Cardiac muscle cell (in vitro differentiated cells and primary cell): ENCODE measurements around the gene KAT2A. TPM values are rescaled to one million over a fixed set of nuclear protein-coding genes. Genes with fewer than 3 reads are reported as not detected.
A peak's percentile ranks its signal among the peaks of the same experiment; 100 is the strongest.

Source experiments
- DNase-seq, 2 donors: peaks; one replicate each; pipeline versions ENCODE4 v3.0.0 to v3.0.0-alpha.2; 2010 to 2017; ENCODE audit warnings: low read depth in 1 of 2, low spot score in 1 of 2
- H3K27ac ChIP-seq: fragments of 200-600 bp; sonication (generic); 2 replicates; pipeline ENCODE4 v1.5.1; 2016
- H3K27me3 ChIP-seq: fragments of 200-600 bp; sonication (generic); 2 replicates; pipeline ENCODE4 v1.6.0; 2016; ENCODE audit warnings: control low read depth
- H3K36me3 ChIP-seq: fragments of 200-600 bp; sonication (generic); 2 replicates; pipeline ENCODE4 v1.5.1; 2016; ENCODE audit warnings: control low read depth
- H3K4me1 ChIP-seq: fragments of 200-600 bp; sonication (generic); 2 replicates; pipeline ENCODE4 v1.8.1; 2017; ENCODE audit warnings: low read depth, mild to moderate bottlenecking, mixed run types
- H3K4me3 ChIP-seq: fragments of 200-600 bp; sonication (generic); 2 replicates; pipeline ENCODE4 v1.5.1; 2016; ENCODE audit warnings: mild to moderate bottlenecking
- H3K9me3 ChIP-seq: fragments of 200-600 bp; sonication (generic); 2 replicates; pipeline ENCODE4 v1.5.1; 2017; ENCODE audit warnings: low read depth, mild to moderate bottlenecking, control low read depth
- polyA plus RNA-seq: library from polyadenylated mRNA; unstranded; fragments of >200 nt; fragmentation: Nextera tagmentation; extraction: Ambion mirVana; gene quantifications from 2 replicates; pipeline ENCODE4 v1.2.1, GENCODE V29; 2016
- total RNA-seq: library from RNA; depleted of rRNA; stranded (reverse); fragments of >200 nt; gene quantifications from 2 replicates; pipeline ENCODE4 v1.2.3, GENCODE V29; 2016
- TF ChIP-seq, protein P1 (sequence below): IDR thresholded peaks from 2 replicates; pipeline ENCODE4 v1.5.1; 2012; ENCODE audit warnings: low read depth, mild to moderate bottlenecking, low read length

Gene KAT2A
- total and polyA plus RNA-seq, 2 experiments from 2014 or later: 76.9 to 89.0 TPM

DNA sequence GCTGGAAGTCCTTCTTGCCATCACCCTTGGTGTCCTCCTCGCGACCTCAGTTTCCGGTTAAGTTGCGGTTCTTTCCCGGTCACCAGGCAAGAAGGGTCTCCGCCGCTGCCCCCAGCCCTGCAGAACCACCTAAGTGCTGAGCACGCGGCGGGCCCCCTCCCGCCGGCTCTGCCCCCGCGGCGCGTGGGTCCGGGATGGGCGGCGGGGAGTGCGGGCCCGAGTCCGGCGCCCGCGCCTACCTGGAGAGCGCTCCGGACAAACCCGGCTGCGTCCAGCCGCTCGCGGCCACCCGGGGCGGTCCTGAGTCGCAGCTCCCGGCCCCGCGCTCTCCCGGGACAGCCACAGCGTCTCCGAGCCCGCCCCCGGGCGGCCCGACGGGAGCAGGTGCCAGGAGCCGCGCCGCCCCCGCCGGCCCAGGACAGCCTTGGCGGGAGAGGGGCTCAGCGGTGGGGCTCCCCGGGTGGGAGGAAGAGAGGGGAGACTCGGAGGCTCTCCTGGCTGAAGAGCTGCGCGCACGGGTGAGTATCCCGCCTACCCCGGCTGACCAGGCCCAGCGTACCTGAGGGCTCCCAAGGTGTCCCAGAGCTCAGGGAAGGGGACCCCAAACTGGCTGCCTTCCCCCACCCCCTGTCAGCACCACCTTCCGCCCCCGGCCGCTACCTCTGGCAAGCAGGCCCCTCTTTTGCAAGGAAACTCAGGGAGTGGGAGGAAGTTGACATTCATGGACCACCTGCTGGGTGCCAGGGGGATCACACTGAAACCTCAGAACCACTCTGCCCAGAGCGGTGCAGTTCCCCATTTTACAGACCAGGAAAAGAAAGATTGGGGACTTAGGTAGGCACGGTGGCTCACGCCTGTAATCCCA lies 48.6 kb downstream of the KAT2A start:
- Histone ChIP-seq H3K9me3 (no peaks in the 10 kb centered on the region), H3K36me3 (no peaks in the 10 kb centered on the region), H3K4me1 (peaks cover 2% of the 10 kb centered on the region), H3K27ac (no peak overlapping the region), H3K4me3 (peak overlapping the region; percentile 30), H3K27me3 (peaks cover 18% of the 10 kb centered on the region)
- peak in 1 of 2 donors; percentile 72 for DNase-seq
- TF ChIP-seq, protein P1, sequence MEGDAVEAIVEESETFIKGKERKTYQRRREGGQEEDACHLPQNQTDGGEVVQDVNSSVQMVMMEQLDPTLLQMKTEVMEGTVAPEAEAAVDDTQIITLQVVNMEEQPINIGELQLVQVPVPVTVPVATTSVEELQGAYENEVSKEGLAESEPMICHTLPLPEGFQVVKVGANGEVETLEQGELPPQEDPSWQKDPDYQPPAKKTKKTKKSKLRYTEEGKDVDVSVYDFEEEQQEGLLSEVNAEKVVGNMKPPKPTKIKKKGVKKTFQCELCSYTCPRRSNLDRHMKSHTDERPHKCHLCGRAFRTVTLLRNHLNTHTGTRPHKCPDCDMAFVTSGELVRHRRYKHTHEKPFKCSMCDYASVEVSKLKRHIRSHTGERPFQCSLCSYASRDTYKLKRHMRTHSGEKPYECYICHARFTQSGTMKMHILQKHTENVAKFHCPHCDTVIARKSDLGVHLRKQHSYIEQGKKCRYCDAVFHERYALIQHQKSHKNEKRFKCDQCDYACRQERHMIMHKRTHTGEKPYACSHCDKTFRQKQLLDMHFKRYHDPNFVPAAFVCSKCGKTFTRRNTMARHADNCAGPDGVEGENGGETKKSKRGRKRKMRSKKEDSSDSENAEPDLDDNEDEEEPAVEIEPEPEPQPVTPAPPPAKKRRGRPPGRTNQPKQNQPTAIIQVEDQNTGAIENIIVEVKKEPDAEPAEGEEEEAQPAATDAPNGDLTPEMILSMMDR: no peak

DNA sequence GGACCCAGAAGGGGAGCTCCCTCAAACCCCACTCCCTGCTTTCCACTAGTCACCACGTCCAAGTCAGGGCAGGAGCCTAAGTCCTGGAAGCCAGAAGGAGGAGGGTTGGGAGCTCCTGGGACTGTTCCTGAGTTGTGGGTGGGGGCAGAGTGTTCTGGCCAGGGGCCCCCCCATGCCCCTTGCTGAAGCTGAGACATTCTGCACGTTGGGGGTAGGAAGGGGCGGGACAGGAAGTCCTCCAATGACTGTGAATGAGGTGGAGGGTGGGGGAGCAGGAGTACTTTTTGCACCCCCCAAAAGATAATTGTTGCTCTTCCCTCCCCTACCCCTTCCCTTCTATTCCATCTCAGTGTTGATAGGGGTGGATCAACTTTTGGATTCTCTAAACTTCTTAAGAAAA lies 49.4 kb downstream of the KAT2A start:
- Histone ChIP-seq H3K4me3 (peak overlapping the region; percentile 30), H3K27ac (no peak overlapping the region), H3K36me3 (no peaks in the 10 kb centered on the region), H3K27me3 (peaks cover 18% of the 10 kb centered on the region), H3K4me1 (no peaks in the 10 kb centered on the region), H3K9me3 (no peaks in the 10 kb centered on the region)
- TF ChIP-seq, protein P1: no peak
- DNase-seq: no peak

DNA sequence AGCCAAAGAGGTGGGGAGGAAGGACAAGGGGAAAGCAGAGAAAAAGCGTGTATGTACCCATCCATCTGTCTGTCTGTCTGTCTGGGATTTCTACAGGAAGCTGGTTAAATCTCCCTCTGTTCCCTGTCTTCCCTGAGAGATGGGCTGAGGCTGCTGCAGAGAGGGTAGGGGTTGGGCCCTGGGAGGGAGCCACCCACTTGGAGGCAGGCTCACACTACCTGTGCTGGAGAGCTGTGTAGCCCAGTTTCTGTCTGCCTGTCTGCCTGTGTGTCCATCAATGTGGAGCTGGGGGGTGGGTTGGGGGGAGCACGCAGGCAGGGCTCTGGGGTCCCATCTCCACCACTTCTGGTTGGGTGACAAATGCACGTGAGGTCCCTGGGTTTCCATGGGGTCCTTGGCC lies 52.2 kb downstream of the KAT2A start:
- Histone ChIP-seq H3K4me1 (no peaks in the 10 kb centered on the region), H3K27me3 (peaks cover 18% of the 10 kb centered on the region), H3K4me3 (no peak overlapping the region), H3K9me3 (no peaks in the 10 kb centered on the region), H3K36me3 (no peaks in the 10 kb centered on the region), H3K27ac (no peak overlapping the region)
- DNase-seq: no peak
- TF ChIP-seq, protein P1: no peak

DNA sequence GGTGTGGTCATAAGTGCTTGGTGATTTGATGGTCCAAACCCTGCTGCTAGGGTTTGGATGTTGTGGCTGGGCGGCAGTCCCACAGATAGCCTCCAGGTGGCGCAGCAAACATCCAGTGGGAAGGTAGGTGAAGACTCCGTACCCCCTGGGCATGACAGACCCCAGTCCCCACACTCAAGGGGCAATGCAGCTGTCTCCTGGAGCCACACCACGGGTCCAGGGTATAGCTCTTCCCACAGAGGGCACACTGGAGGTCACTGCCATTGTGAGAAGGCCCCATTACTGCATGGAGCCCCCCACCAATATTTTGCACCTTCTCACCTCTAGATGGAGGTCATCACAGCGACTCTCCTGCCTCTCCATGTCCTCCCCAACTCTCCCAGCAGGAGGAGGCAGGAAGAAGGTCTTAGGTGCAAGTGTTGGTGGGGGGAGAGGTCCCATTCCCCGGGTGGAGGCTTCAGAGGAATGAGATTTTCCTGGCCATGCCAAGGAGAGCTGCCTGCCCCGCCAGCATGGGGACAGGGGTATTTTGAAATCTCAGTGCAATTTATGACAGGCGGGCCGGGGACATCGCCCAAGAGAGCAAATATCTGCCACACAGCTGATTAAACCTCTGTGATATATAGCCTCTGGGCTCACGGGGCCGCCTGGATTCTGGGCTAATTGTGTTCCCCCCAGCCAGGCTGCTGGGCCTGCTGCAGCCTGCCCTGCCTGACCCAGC lies 53.6 kb downstream of the KAT2A start:
- H3K27ac ChIP-seq: no peak overlapping the region
- peak; percentile 56 to 68 for DNase-seq
- peaks cover 4% of the 10 kb centered on the region for H3K4me1 ChIP-seq

DNA sequence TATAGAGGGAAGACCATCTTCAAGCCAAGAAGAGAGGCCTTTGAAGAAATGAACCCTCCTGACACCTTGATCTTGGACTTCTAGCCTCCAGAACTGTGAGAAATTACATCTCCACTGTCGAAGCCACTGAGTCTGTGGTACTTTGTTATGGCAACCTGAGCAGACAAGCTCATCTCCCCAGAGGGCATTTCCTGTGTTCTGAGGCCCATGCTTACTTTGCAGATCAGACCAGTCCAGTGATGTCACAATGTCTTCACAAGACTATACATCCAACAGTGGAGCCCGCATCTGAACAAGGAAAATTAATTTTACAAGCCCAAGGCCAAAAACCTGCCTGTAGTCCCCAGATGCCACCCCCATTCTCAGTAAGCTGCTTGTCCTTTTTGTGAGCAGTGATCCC lies 56.0 kb downstream of the KAT2A start:
- no peaks in the 10 kb centered on the region for H3K36me3 ChIP-seq
- H3K27ac ChIP-seq: no peak overlapping the region
- TF ChIP-seq, protein P1: no peak
- no peak for DNase-seq
- H3K4me1 ChIP-seq: peaks cover 4% of the 10 kb centered on the region
- no peaks in the 10 kb centered on the region for H3K27me3 ChIP-seq
- H3K9me3 ChIP-seq: no peaks in the 10 kb centered on the region
- H3K4me3 ChIP-seq: no peak overlapping the region

More for the DNA sequence above, 53.6 kb downstream of the KAT2A start:
- Histone ChIP-seq H3K9me3 (no peaks in the 10 kb centered on the region), H3K4me3 (no peak overlapping the region), H3K27me3 (peaks cover 12% of the 10 kb centered on the region), H3K36me3 (no peaks in the 10 kb centered on the region)
- TF ChIP-seq, protein P1: peak; percentile 96

Other genes with a start within 250 kb of the KAT2A start
- gene ACLY, start 202.4 kb downstream of the KAT2A start, total RNA-seq: 96.3 and 155 TPM in 2 replicates
- gene ACLY, start 202.4 kb downstream of the KAT2A start, polyA plus RNA-seq: 71.5 and 89.2 TPM in 2 replicates
- 2.6 and 4.5 TPM in 2 replicates for gene ODAD4, start 190.8 kb downstream of the KAT2A start, total RNA-seq
- gene ODAD4, start 190.8 kb downstream of the KAT2A start, polyA plus RNA-seq: 3.2 and 8.0 TPM in 2 replicates
- gene CNP, start 154.6 kb downstream of the KAT2A start, total RNA-seq: 69.0 and 70.0 TPM in 2 replicates
- 79.4 and 82.8 TPM in 2 replicates for gene CNP, start 154.6 kb downstream of the KAT2A start, polyA plus RNA-seq
- 66.6 and 79.2 TPM in 2 replicates for gene DNAJC7, start 103.9 kb downstream of the KAT2A start, total RNA-seq
- 83.8 and 90.0 TPM in 2 replicates for gene DNAJC7, start 103.9 kb downstream of the KAT2A start, polyA plus RNA-seq
- gene NKIRAS2, start 101.3 kb downstream of the KAT2A start, total RNA-seq: 113 and 125 TPM in 2 replicates
- gene NKIRAS2, start 101.3 kb downstream of the KAT2A start, polyA plus RNA-seq: 98.2 and 107 TPM in 2 replicates
- 6.2 and 7.6 TPM in 2 replicates for gene C17orf113, start 70.8 kb downstream of the KAT2A start, total RNA-seq
- 4.5 and 4.7 TPM in 2 replicates for gene C17orf113, start 70.8 kb downstream of the KAT2A start, polyA plus RNA-seq
- gene ZNF385C, start 22.9 kb downstream of the KAT2A start, total RNA-seq: 1.7 and 2.1 TPM in 2 replicates
- gene ZNF385C, start 22.9 kb downstream of the KAT2A start, polyA plus RNA-seq: 3.0 and 3.9 TPM in 2 replicates
- 0.42 and 1.2 TPM in 2 replicates for gene DHX58, start 8.7 kb downstream of the KAT2A start, total RNA-seq
- not detected in 2 replicates for gene DHX58, start 8.7 kb downstream of the KAT2A start, polyA plus RNA-seq
- 0.06 and 0.67 TPM in 2 replicates for gene HSPB9, start 1.4 kb upstream of the KAT2A start, total RNA-seq
- 0.51 and 0.52 TPM in 2 replicates for gene HSPB9, start 1.4 kb upstream of the KAT2A start, polyA plus RNA-seq
- gene RAB5C, start 33.6 kb upstream of the KAT2A start, total RNA-seq: 41.8 and 53.8 TPM in 2 replicates
- 44.8 and 65.1 TPM in 2 replicates for gene RAB5C, start 33.6 kb upstream of the KAT2A start, polyA plus RNA-seq
- gene KCNH4, start 59.8 kb upstream of the KAT2A start, total RNA-seq: not detected in 2 replicates
- not detected in 2 replicates for gene KCNH4, start 59.8 kb upstream of the KAT2A start, polyA plus RNA-seq
- 1.3 TPM in 1 of 2 replicates, not detected in the other for gene HCRT, start 64.1 kb upstream of the KAT2A start, total RNA-seq
- gene HCRT, start 64.1 kb upstream of the KAT2A start, polyA plus RNA-seq: 1.9 TPM in 1 of 2 replicates, not detected in the other
- 7.3 and 13.5 TPM in 2 replicates for gene GHDC, start 73.1 kb upstream of the KAT2A start, total RNA-seq
- 7.4 and 13.4 TPM in 2 replicates for gene GHDC, start 73.1 kb upstream of the KAT2A start, polyA plus RNA-seq
- 35.8 and 62.4 TPM in 2 replicates for gene STAT5B, start 155.0 kb upstream of the KAT2A start, total RNA-seq
- gene STAT5B, start 155.0 kb upstream of the KAT2A start, polyA plus RNA-seq: 26.8 and 45.1 TPM in 2 replicates
- gene STAT5A, start 167.1 kb upstream of the KAT2A start, total RNA-seq: 6.8 and 12.2 TPM in 2 replicates
- 8.2 and 9.7 TPM in 2 replicates for gene STAT5A, start 167.1 kb upstream of the KAT2A start, polyA plus RNA-seq